Measurements from ENCODE around the gene BCLAF3. TPM values are rescaled to one million over a fixed set of nuclear protein-coding genes. Genes with fewer than 3 reads are reported as not detected.

The BCLAF3 gene
- total RNA-seq, 1 donor from 2014 or later = 9.1 TPM

DNA sequence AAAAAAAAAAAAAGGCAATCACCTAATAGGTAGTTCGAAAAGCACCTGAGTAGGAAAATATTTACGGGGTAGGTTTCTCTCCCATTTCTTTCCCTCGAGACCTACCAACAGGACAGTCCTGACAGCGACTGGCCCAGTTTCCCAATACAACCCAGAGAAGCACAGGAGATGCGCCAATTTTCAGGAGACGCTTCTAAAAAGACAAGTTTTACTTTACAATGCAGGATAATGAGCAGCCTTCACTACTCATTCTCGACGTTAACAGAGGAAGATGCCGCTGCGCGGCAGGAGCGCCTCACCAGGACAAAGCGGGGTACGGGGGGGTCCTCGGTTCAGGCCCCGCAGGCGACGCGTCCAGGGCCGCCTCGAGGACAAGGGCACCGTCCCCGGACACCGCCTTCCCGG is 708 bp downstream of the BCLAF3 start:
- Mint-ChIP-seq H3K9me3 (peaks cover 5% of the 10 kb centered on the region), H3K36me3 (peaks cover 4% of the 10 kb centered on the region), H3K27ac (peak overlapping the region; percentile 49)

GRCh38 chrX:19987856-19988255 is 3.0 kb downstream of the BCLAF3 start:
- Mint-ChIP-seq H3K27me3 (no peaks in the 10 kb centered on the region), H3K4me1 (ENCODE audit: unreplicated experiment) (no peaks in the 10 kb centered on the region), H3K4me3 (no peak overlapping the region), H3K36me3 (peaks cover 4% of the 10 kb centered on the region), H3K9me3 (peaks cover 5% of the 10 kb centered on the region), H3K27ac (no peak overlapping the region)
- TF ChIP-seq, protein P1, sequence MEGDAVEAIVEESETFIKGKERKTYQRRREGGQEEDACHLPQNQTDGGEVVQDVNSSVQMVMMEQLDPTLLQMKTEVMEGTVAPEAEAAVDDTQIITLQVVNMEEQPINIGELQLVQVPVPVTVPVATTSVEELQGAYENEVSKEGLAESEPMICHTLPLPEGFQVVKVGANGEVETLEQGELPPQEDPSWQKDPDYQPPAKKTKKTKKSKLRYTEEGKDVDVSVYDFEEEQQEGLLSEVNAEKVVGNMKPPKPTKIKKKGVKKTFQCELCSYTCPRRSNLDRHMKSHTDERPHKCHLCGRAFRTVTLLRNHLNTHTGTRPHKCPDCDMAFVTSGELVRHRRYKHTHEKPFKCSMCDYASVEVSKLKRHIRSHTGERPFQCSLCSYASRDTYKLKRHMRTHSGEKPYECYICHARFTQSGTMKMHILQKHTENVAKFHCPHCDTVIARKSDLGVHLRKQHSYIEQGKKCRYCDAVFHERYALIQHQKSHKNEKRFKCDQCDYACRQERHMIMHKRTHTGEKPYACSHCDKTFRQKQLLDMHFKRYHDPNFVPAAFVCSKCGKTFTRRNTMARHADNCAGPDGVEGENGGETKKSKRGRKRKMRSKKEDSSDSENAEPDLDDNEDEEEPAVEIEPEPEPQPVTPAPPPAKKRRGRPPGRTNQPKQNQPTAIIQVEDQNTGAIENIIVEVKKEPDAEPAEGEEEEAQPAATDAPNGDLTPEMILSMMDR (conservative IDR thresholded peaks at IDR 0.05) = no peak
- no peak for DNase-seq (ENCODE audit: extremely low spot score, unreplicated experiment)

More for the DNA sequence above, 708 bp downstream of the BCLAF3 start:
- Mint-ChIP-seq H3K4me1 (ENCODE audit: unreplicated experiment) (no peaks in the 10 kb centered on the region), H3K27me3 (no peaks in the 10 kb centered on the region), H3K4me3 (peak overlapping the region; percentile 87)
- no peak for DNase-seq (ENCODE audit: extremely low spot score, unreplicated experiment)
- TF ChIP-seq, protein P1 (conservative IDR thresholded peaks at IDR 0.05) = no peak

DNA sequence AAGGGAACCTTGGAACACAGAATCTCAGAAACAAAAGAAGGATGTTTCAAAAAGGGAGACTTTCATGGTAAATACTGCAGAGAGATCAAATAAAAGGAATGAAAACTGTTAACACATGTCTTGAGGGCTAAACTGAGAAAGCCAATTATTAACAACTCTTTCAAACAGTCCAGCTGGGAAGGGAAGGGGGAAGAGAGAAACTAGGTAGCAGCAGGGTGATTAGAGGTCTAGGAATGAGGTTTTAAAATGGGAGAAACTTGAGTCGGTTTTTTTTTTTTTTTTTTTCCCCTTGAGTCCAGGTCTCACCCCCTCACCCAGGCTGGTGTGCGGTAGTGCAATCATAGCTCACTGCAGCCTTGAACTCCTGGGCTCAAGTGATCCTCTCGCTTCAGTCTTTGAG is 4.3 kb downstream of the BCLAF3 start:
- Mint-ChIP-seq H3K27me3 (no peaks in the 10 kb centered on the region), H3K4me3 (no peak overlapping the region), H3K4me1 (ENCODE audit: unreplicated experiment) (no peaks in the 10 kb centered on the region), H3K36me3 (peaks cover 3% of the 10 kb centered on the region), H3K27ac (no peak overlapping the region), H3K9me3 (peaks cover 2% of the 10 kb centered on the region)
- TF ChIP-seq, protein P1 (conservative IDR thresholded peaks at IDR 0.05) = no peak
- no peak for DNase-seq (ENCODE audit: extremely low spot score, unreplicated experiment)

GRCh38 chrX:19981947-19982346 is 8.9 kb downstream of the BCLAF3 start:
- Mint-ChIP-seq H3K4me3 (no peak overlapping the region), H3K36me3 (no peaks in the 10 kb centered on the region), H3K9me3 (peaks cover 8% of the 10 kb centered on the region), H3K27ac (no peak overlapping the region), H3K27me3 (no peaks in the 10 kb centered on the region), H3K4me1 (ENCODE audit: unreplicated experiment) (no peaks in the 10 kb centered on the region)
- DNase-seq (ENCODE audit: extremely low spot score, unreplicated experiment) = no peak
- TF ChIP-seq, protein P1 (conservative IDR thresholded peaks at IDR 0.05) = no peak

DNA sequence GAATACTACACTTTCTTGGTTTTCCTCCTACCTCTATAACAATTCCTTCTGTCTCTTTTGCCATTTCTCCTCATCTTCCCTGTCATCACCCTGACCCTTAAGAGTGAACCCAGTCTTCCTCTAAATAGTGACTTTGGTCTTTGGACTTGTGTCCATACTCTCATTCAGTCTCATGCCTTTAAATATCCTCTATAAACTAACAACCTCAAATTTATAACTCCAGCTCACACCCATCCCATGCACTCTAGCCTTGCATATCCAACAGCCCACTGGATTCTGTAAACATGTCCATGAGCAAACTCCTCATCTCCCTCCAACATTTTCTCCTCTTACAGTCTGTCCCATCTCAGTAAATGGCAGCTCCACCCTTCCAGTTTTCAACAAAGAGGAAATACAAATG is 15.0 kb downstream of the BCLAF3 start:
- H3K4me3 Mint-ChIP-seq = no peak overlapping the region
- TF ChIP-seq, protein P1 (conservative IDR thresholded peaks at IDR 0.05) = no peak
- H3K27ac Mint-ChIP-seq = no peak overlapping the region
- H3K4me1 Mint-ChIP-seq (ENCODE audit: unreplicated experiment) = no peaks in the 10 kb centered on the region
- H3K27me3 Mint-ChIP-seq = no peaks in the 10 kb centered on the region
- H3K9me3 Mint-ChIP-seq = peaks cover 16% of the 10 kb centered on the region
- H3K36me3 Mint-ChIP-seq = peaks cover 6% of the 10 kb centered on the region
- DNase-seq (ENCODE audit: extremely low spot score, unreplicated experiment) = no peak

- no peak overlapping the region for H3K27ac Mint-ChIP-seq
- H3K9me3 Mint-ChIP-seq = peaks cover 12% of the 10 kb centered on the region
- no peak for DNase-seq (ENCODE audit: extremely low spot score, unreplicated experiment)
- H3K4me1 Mint-ChIP-seq (ENCODE audit: unreplicated experiment) = no peaks in the 10 kb centered on the region
- H3K4me3 Mint-ChIP-seq = no peak overlapping the region
- H3K36me3 Mint-ChIP-seq = peaks cover 6% of the 10 kb centered on the region
- no peaks in the 10 kb centered on the region for H3K27me3 Mint-ChIP-seq
- TF ChIP-seq, protein P1 (conservative IDR thresholded peaks at IDR 0.05) = no peak
Measured at GRCh38 chrX:19972984-19973383, 17.9 kb downstream of the BCLAF3 start.
